Transverse colon (tissue), 4 donors: ENCODE data around the gene UBE2D2.

ENCODE experiments used
- CTCF ChIP-seq, 5 experiments: fragments of 200-600 bp in 3 of 5; fragments of 450-650 bp in 2 of 5; sonication (generic) in 3 of 5; IDR thresholded peaks; 1 replicate in 2 of 5; 2 replicates in 3 of 5; pipeline ENCODE4 v1.5.1; 2016 to 2017; ENCODE audit warnings: antibody characterized with exemption in 5 of 5, inconsistent platforms in 3 of 5, mild to moderate bottlenecking in 2 of 5, moderate library complexity in 1 of 5
- EP300 ChIP-seq: sonication (generic); formaldehyde crosslinking; IDR thresholded peaks from one replicate; pipeline ENCODE4 v1.6.1; 2017; ENCODE audit warnings: antibody characterized with exemption, low read depth
- POLR2A ChIP-seq: fragments of 450-650 bp; IDR thresholded peaks from one replicate; pipeline ENCODE4 v1.6.1; 2016; ENCODE audit warnings: antibody characterized with exemption, mild to moderate bottlenecking, moderate library complexity
- POLR2AphosphoS5 ChIP-seq, 3 donors: sonication (generic); formaldehyde crosslinking; IDR thresholded peaks; one replicate each; pipeline ENCODE4 v1.6.1; 2016; ENCODE audit warnings: antibody characterized with exemption in 3 of 3

- TF ChIP-seq CTCF (IDR thresholded peaks at IDR 0.05) (no peak), POLR2A (no peak), POLR2AphosphoS5 (IDR thresholded peaks at IDR 0.05) (no peak), EP300 (no peak)
Measured at GRCh38 chr5:139514486-139514856, 46.7 kb upstream of the UBE2D2 start.
